Nephron (organoid): ENCODE results near the gene NDRG2.

Experiments
- H3K27ac Mint-ChIP-seq, 3 experiments: 2 replicates each; pipeline ENCODE4 v1.8.0; 2020; ENCODE audit warnings: mixed read lengths in 3 of 3, mild to moderate bottlenecking in 2 of 3, moderate library complexity in 1 of 3
- H3K27me3 Mint-ChIP-seq: 2 replicates; pipeline ENCODE4 v1.8.0; 2021; ENCODE audit warnings: low read depth, mild to moderate bottlenecking, moderate library complexity, mixed read lengths
- H3K36me3 Mint-ChIP-seq: 2 replicates; pipeline ENCODE4 v1.8.0; 2020; ENCODE audit warnings: low read depth, mixed read lengths
- H3K4me1 Mint-ChIP-seq: 2 replicates; pipeline ENCODE4 v1.8.0; 2020; ENCODE audit warnings: mixed read lengths
- H3K4me3 Mint-ChIP-seq, 3 experiments: 2 replicates each; pipeline ENCODE4 v1.8.0; 2020; ENCODE audit warnings: mild to moderate bottlenecking in 3 of 3, mixed read lengths in 3 of 3, moderate library complexity in 2 of 3
- H3K9me3 Mint-ChIP-seq: 2 replicates; pipeline ENCODE4 v1.8.0; 2020; ENCODE audit warnings: mixed read lengths
- TF ChIP-seq, protein P1 (sequence below), 3 experiments: fragments of 200-600 bp; sonication (generic); IDR thresholded peaks; one replicate each; pipeline ENCODE4 v1.5.0; 2021; ENCODE audit warnings: antibody characterized with exemption in 3 of 3; ENCODE audit not compliant: unreplicated experiment in 3 of 3

The NDRG2 gene

DNA sequence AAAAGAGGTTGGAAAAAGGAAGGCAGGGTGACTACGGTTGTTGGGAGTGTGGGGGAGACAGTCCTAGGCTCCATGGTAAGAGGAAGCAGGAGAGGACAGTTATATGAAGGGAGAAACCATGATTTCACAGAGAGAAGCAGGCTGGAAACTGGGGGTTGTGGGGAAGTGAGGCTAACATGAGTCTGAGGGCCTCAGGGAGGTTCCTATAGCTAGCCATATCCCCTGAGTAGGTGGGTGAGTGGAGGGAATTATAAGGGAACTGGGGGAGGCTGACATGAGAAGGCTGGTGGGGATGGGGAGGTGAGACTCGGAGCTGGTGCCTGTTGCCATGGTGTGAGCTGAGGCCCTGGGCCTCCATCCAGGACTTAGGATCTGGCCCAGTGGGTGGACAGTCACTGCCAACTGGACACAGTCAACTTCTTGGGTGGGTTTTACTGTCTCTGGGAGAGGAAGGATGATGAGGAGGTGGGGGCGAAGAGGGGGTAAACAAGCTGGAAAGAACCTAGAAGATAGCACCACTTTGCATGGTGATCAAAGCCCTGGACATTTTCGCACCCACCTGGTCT lies 8.4 kb upstream of the NDRG2 start:
- TF ChIP-seq, protein P1, sequence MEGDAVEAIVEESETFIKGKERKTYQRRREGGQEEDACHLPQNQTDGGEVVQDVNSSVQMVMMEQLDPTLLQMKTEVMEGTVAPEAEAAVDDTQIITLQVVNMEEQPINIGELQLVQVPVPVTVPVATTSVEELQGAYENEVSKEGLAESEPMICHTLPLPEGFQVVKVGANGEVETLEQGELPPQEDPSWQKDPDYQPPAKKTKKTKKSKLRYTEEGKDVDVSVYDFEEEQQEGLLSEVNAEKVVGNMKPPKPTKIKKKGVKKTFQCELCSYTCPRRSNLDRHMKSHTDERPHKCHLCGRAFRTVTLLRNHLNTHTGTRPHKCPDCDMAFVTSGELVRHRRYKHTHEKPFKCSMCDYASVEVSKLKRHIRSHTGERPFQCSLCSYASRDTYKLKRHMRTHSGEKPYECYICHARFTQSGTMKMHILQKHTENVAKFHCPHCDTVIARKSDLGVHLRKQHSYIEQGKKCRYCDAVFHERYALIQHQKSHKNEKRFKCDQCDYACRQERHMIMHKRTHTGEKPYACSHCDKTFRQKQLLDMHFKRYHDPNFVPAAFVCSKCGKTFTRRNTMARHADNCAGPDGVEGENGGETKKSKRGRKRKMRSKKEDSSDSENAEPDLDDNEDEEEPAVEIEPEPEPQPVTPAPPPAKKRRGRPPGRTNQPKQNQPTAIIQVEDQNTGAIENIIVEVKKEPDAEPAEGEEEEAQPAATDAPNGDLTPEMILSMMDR (IDR thresholded peaks at IDR 0.05; ENCODE audit: unreplicated experiment in 3 of 3), result no peak

DNA sequence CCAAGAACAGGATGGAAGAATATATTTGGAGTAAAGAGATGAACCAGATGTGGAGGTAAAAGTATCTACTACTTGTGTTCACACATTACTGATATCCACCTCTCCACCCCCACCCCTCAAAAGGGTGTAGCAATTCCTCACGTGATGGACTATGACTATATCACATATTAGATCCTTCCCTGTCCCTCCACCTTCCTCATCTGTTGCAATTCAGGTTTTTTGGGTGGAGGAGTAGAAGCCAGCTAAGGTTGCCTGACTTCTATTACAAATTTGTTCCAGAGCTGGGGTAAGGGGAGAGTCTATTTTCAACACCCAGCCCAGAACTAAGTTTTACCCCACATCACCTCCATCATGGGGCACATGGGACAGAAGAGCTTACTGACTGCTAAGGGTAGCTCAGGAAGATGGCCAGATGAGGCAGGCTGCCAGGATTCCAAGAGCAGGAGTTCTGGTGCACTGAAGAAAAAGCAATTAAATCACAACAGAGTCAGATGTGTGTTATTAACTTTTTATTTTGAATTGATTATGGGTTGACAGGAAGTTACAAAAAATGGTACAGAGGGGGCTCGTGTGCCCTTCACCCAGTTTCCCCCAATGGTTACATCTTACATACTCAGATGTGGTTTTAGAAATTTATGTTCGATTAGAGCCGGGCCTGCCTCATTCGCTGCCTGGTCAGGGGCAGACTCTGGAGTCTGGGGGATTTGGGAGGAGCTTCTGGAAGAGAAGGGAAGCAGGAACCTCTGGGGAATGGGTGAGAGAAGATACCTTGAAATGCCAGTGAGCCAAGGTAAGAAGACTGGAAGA lies 7.7 kb upstream of the NDRG2 start:
- Mint-ChIP-seq H3K9me3 (no peaks in the 10 kb centered on the region), H3K4me1 (peaks cover 29% of the 10 kb centered on the region), H3K36me3 (no peaks in the 10 kb centered on the region), H3K4me3 (peak overlapping the region in 1 of 3 experiments; percentile 10), H3K27me3 (peaks cover 7% of the 10 kb centered on the region), H3K27ac (peak overlapping the region; percentile 41 to 90 (median 55))
- TF ChIP-seq, protein P1 (IDR thresholded peaks at IDR 0.05; ENCODE audit: unreplicated experiment in 3 of 3), result no peak

More for the DNA sequence above, 8.4 kb upstream of the NDRG2 start:
- peak overlapping the region in 1 of 3 experiments; percentile 10 for H3K4me3 Mint-ChIP-seq
- H3K36me3 Mint-ChIP-seq, result no peaks in the 10 kb centered on the region
- no peaks in the 10 kb centered on the region for H3K9me3 Mint-ChIP-seq
- peak overlapping the region in 2 of 3 experiments; percentile 41 to 55 for H3K27ac Mint-ChIP-seq
- H3K27me3 Mint-ChIP-seq, result peaks cover 7% of the 10 kb centered on the region
- H3K4me1 Mint-ChIP-seq, result peaks cover 35% of the 10 kb centered on the region

DNA sequence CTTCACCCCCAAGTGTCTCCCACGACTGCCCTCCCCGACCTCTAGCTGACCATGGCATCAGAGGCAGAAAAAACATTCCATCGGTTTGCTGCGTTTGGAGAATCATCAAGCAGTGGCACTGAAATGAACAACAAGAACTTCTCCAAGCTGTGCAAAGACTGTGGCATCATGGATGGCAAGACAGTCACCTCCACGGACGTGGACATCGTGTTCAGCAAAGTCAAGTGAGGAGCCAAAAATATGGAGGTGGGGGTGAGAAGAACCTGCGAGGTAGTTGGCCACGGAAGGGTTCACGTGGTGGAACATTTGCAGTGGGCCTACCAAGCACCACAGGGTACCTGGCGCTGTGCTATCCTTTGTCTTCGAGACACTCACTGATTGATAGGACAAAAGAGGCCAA lies 5.7 kb upstream of the NDRG2 start:
- peak overlapping the region in 2 of 3 experiments; percentile 26 to 31 for H3K4me3 Mint-ChIP-seq
- H3K36me3 Mint-ChIP-seq, result no peaks in the 10 kb centered on the region
- peaks cover 7% of the 10 kb centered on the region for H3K27me3 Mint-ChIP-seq
- peak overlapping the region; percentile 44 to 94 (median 74) for H3K27ac Mint-ChIP-seq
- H3K4me1 Mint-ChIP-seq, result peaks cover 37% of the 10 kb centered on the region
- H3K9me3 Mint-ChIP-seq, result no peaks in the 10 kb centered on the region
- TF ChIP-seq, protein P1 (IDR thresholded peaks at IDR 0.05; ENCODE audit: unreplicated experiment in 3 of 3), result no peak

DNA sequence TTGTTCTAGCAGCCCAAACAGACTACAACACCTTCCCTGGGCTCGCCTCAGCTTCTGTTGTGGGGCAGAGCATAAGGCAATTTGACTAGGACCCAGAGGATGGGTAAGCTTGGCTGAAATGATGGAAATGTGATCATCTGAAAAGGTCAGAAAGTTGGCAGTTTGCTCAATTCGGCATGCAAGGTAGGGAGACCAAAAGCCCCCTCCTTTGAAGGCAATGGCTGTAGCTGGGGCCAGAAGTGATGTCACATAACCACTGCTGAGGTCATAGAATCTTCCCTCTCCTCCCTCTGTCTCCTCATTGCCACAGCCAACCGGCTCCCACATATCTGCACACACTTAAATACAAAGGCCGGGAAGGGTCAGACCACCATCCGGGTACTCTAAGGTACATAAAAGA lies 5.1 kb upstream of the NDRG2 start, which contains the start of gene TPPP2:
TSS of gene TPPP2 (plus strand) at position 301 of the 400 bp plus-strand sequence. CDS start 365 bp downstream, outside the sequence.
- peaks cover 7% of the 10 kb centered on the region for H3K27me3 Mint-ChIP-seq
- TF ChIP-seq, protein P1 (IDR thresholded peaks at IDR 0.05; ENCODE audit: unreplicated experiment in 3 of 3), result no peak
- no peaks in the 10 kb centered on the region for H3K36me3 Mint-ChIP-seq
- H3K9me3 Mint-ChIP-seq, result no peaks in the 10 kb centered on the region
- H3K4me3 Mint-ChIP-seq, result peak within 1 kb of the TSS in 2 of 3 experiments; percentile 26 to 31
- peaks cover 37% of the 10 kb centered on the region for H3K4me1 Mint-ChIP-seq
- H3K27ac Mint-ChIP-seq, result peak within 1 kb of the TSS; percentile 44 to 94 (median 74)

DNA sequence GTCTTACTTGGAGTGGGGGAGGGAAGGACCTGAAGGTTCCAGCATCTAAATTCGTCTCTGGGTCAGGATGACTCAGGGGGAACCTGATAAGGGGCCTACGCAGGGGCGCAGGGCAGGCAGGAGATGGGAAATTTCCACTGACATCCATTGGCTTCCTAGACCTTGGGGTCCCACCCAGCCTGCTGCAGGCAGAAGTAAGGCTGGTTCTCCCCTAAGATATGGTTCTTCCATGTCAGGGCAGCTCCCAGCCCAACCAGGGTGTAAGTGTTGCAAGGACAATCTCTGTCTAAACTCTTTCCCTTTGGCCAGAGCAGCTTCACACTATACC lies 2.1 kb upstream of the NDRG2 start:
- Mint-ChIP-seq H3K27ac (peak overlapping the region; percentile 70 to 88 (median 81)), H3K27me3 (peaks cover 6% of the 10 kb centered on the region), H3K9me3 (no peaks in the 10 kb centered on the region), H3K4me3 (peak overlapping the region; percentile 76 to 77 (median 77)), H3K4me1 (peaks cover 44% of the 10 kb centered on the region), H3K36me3 (peaks cover 2% of the 10 kb centered on the region)
- TF ChIP-seq, protein P1 (IDR thresholded peaks at IDR 0.05; ENCODE audit: unreplicated experiment in 3 of 3), result no peak
